Small intestine (tissue), 4 donors: ENCODE results near the gene ABLIM3. TPM values are rescaled to one million over a fixed set of nuclear protein-coding genes. Genes with fewer than 3 reads are reported as not detected.

Experiments used
- polyA plus RNA-seq, 4 donors: library from polyadenylated mRNA; stranded (reverse) in 3 of 4; unstranded in 1 of 4; fragments of 200-250 nt in 3 of 4; fragments of 120-200 nt in 1 of 4; gene quantifications; one replicate each; pipeline versions ENCODE4 v1.2.1 to v1.2.3, GENCODE V29; 2013
- donor health status: healthy with polysubstance abuse.
- donor health status: Bipolar disorder and iron deficiency.
- donor health status: healthy.

ABLIM3 gene
- polyA plus RNA-seq, 4 donors, result 0.89 to 10.0 (median 5.3) TPM

Other genes with a start within 250 kb of the ABLIM3 start
- gene SH3TC2, start 78.4 kb upstream of the ABLIM3 start, polyA plus RNA-seq, result under 1 TPM in 2 of 4 donors, not detected in 2; 0.36 to 0.68 TPM
- gene AFAP1L1, start 130.4 kb downstream of the ABLIM3 start, polyA plus RNA-seq, result 1 to 10 TPM in 3 of 4 donors, not detected in 1; 1.6 to 8.5 (median 6.4) TPM
- gene GRPEL2, start 204.0 kb downstream of the ABLIM3 start, polyA plus RNA-seq, result 10 to 100 TPM in 2 of 4 donors, 1 to 10 TPM in 2; 2.9 to 16.3 (median 8.7) TPM
- gene PCYOX1L, start 216.6 kb downstream of the ABLIM3 start, polyA plus RNA-seq, result 10 to 100 TPM in 1 of 4 donors, 1 to 10 TPM in 3; 1.3 to 53.2 (median 4.5) TPM
- gene IL17B, start 237.8 kb downstream of the ABLIM3 start, polyA plus RNA-seq, result 1 to 10 TPM in 1 of 4 donors, under 1 TPM in 1, not detected in 2; 0.98 to 2.1 TPM